ENCODE measurements around the gene GALNT14. TPM values are rescaled to one million over a fixed set of nuclear protein-coding genes. Genes with fewer than 3 reads are reported as not detected.

GALNT14 gene
- total RNA-seq, 1 donor from 2014 or later = 7.4 TPM

DNA sequence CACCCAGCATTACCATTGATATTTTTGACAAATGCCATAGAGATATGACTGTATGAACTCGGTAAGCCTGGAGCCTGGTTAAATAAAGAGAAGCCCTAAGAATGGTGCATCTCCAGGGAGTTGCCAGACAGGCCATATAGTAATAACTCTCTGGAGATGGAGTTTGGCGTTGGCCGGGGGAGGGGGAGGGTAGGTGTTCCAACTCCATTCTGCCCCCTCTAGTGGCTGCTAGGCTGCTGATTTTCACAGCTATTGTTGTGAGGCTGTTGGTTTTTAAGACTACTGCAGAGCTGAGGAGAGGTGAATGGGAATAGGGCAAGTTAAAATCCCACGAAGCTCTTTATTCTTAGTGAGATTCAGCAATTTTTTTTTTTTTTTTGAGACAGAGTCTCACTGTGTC lies 99.9 kb downstream of the GALNT14 start:
- Mint-ChIP-seq H3K27ac (no peak overlapping the region), H3K9me3 (no peaks in the 10 kb centered on the region), H3K27me3 (peaks cover 14% of the 10 kb centered on the region), H3K4me1 (ENCODE audit: unreplicated experiment) (no peaks in the 10 kb centered on the region), H3K36me3 (no peaks in the 10 kb centered on the region), H3K4me3 (no peak overlapping the region)
- TF ChIP-seq, protein P1, sequence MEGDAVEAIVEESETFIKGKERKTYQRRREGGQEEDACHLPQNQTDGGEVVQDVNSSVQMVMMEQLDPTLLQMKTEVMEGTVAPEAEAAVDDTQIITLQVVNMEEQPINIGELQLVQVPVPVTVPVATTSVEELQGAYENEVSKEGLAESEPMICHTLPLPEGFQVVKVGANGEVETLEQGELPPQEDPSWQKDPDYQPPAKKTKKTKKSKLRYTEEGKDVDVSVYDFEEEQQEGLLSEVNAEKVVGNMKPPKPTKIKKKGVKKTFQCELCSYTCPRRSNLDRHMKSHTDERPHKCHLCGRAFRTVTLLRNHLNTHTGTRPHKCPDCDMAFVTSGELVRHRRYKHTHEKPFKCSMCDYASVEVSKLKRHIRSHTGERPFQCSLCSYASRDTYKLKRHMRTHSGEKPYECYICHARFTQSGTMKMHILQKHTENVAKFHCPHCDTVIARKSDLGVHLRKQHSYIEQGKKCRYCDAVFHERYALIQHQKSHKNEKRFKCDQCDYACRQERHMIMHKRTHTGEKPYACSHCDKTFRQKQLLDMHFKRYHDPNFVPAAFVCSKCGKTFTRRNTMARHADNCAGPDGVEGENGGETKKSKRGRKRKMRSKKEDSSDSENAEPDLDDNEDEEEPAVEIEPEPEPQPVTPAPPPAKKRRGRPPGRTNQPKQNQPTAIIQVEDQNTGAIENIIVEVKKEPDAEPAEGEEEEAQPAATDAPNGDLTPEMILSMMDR (conservative IDR thresholded peaks at IDR 0.05) = no peak
- no peak for DNase-seq (ENCODE audit: extremely low spot score, unreplicated experiment)

DNA sequence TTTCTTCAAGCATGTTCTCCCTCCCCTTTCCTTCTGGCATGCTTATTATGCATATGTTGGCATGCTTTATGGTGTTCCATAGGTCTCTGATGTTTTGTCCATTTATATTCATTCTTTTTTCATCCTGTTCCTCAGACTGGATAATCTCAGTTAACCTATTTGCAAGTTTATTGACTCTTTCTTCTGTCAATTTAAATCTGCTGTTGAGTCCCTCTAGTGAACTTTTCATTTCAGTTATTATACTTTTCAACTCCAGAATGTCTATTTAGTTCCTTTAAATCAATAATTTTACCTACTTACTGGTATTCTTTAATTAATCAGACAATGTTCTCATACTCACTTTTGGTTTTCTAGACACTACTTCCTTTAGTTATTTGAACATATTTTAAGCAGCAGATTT lies 101.2 kb downstream of the GALNT14 start:
- Mint-ChIP-seq H3K4me1 (ENCODE audit: unreplicated experiment) (no peaks in the 10 kb centered on the region), H3K9me3 (no peaks in the 10 kb centered on the region), H3K27me3 (peaks cover 18% of the 10 kb centered on the region), H3K36me3 (no peaks in the 10 kb centered on the region), H3K27ac (no peak overlapping the region), H3K4me3 (no peak overlapping the region)
- no peak for DNase-seq (ENCODE audit: extremely low spot score, unreplicated experiment)
- TF ChIP-seq, protein P1 (conservative IDR thresholded peaks at IDR 0.05) = no peak

DNA sequence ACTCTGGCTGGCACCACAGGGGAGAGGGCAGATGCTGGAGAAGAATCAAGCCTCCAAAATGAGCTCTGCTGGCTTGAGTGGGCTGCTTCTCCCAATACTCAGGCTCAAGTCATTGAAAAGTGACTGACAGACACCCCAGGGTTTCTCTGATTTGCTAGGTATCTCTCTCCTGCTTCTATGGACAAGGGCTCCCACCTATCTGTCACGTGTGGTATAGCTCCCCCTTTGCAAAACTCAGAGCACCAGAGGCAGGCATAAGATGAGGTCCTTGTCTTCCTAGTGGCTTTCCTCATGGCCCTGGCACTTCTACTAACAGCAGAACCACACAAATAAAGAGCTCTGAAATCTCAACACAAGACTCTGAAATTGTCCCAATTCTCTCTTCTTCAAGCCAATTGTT lies 105.2 kb downstream of the GALNT14 start:
- TF ChIP-seq, protein P1 (conservative IDR thresholded peaks at IDR 0.05) = no peak
- no peak for DNase-seq (ENCODE audit: extremely low spot score, unreplicated experiment)
- Mint-ChIP-seq H3K9me3 (no peaks in the 10 kb centered on the region), H3K27me3 (peaks cover 33% of the 10 kb centered on the region), H3K4me1 (ENCODE audit: unreplicated experiment) (no peaks in the 10 kb centered on the region), H3K36me3 (no peaks in the 10 kb centered on the region), H3K27ac (no peak overlapping the region), H3K4me3 (no peak overlapping the region)

DNA sequence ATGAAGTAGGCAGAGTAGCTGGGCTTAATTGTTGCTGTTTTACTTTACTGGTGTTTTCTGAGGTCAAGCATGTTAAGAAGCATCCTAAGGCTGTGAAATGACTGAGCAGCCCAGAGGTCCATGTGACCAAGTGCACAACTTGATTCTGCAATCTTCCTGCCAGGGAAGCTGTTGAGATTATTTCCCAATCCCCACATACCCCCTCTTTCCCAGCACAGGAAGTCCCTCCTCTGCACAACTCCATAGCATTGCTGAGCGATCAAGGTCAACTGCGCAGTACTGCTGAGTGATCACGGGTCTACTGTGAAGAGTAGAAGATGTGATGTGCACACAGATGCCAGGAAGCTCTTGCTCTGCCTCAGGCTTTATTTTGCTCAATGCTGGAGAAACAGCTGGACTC lies 105.8 kb downstream of the GALNT14 start:
- Mint-ChIP-seq H3K9me3 (no peaks in the 10 kb centered on the region), H3K36me3 (no peaks in the 10 kb centered on the region), H3K4me1 (ENCODE audit: unreplicated experiment) (no peaks in the 10 kb centered on the region), H3K27ac (no peak overlapping the region), H3K4me3 (no peak overlapping the region), H3K27me3 (peaks cover 34% of the 10 kb centered on the region)
- DNase-seq (ENCODE audit: extremely low spot score, unreplicated experiment) = no peak
- TF ChIP-seq, protein P1 (conservative IDR thresholded peaks at IDR 0.05) = no peak

DNA sequence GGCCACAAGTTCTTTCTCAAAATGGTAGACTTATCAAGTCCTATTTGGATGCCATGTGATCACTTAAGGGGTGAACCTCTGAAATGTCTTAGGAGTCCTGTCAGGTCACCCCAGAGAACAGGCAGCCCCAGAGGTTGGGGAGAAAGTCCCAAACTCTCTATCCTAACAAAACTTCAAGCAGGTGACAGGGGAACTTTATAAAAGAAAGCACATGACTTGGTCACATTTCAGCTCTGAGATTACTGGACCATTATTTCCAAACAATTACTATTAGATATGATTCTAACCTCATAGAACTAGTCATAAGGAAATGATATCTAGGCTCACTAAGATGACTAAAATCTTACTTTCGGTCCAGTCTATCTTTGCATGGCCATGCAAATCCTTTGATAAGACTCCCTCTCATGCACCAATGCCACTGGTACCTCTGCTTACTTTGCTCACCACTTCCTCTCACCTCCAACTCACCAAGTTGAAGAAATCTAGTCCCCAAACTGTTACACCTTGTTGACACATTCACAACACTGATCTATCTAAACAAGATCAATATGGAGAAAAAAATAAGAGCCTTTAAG lies 107.0 kb downstream of the GALNT14 start:
- no peak overlapping the region for H3K4me3 Mint-ChIP-seq
- no peaks in the 10 kb centered on the region for H3K4me1 Mint-ChIP-seq (ENCODE audit: unreplicated experiment)
- no peak overlapping the region for H3K27ac Mint-ChIP-seq
- peaks cover 34% of the 10 kb centered on the region for H3K27me3 Mint-ChIP-seq
- no peaks in the 10 kb centered on the region for H3K9me3 Mint-ChIP-seq
- no peaks in the 10 kb centered on the region for H3K36me3 Mint-ChIP-seq
- no peak for DNase-seq (ENCODE audit: extremely low spot score, unreplicated experiment)
- TF ChIP-seq, protein P1 (conservative IDR thresholded peaks at IDR 0.05) = no peak

DNA sequence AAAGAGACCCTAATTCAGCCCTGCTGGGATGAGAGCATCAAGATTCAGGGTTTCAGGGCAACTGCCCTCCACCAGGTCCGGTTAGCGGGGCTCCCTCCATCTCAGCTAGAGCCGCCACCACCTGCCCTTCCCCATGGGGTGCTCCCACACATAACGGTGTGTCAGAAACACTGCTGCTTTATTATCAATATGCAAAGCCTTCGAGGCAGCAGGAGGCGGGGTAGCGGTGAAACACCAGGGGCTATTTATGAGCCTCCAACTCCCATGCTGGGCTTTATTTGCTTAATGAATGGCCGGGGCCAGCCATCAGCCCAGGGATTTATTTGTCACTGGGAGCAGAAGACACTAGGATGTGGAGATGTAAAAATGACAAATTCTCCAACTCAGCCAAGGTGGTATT lies 109.8 kb downstream of the GALNT14 start:
- Mint-ChIP-seq H3K27ac (no peak overlapping the region), H3K4me3 (no peak overlapping the region), H3K36me3 (no peaks in the 10 kb centered on the region), H3K9me3 (no peaks in the 10 kb centered on the region), H3K27me3 (peaks cover 35% of the 10 kb centered on the region), H3K4me1 (ENCODE audit: unreplicated experiment) (no peaks in the 10 kb centered on the region)
- DNase-seq (ENCODE audit: extremely low spot score, unreplicated experiment) = no peak
- TF ChIP-seq, protein P1 (conservative IDR thresholded peaks at IDR 0.05) = no peak

Measured in type B pancreatic cell (in vitro differentiated cells).